Measurements from ENCODE around the gene GRAMD2B.

GRAMD2B gene

DNA sequence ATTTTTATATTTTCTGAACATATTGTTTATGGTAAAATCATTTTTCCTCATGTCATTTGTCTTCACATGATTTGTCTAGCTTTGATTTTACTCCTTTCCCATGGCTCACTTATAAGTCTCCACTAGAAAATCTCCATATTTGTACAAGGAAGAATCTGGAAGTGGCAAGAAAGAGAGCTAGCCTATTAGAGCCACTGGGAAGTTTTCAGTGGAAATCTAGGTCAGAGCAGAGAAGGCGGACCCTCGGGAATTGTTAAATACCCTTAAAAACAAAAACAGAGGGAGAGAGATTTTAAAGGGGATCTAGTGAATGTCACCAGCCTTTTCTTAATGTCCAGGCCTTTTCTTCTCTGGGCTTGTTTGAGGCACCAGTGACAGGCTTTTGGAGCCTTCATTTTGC lies 56.6 kb downstream of the GRAMD2B start:
- DNase-seq (ENCODE audit: low read depth, low spot score): no peak

DNA sequence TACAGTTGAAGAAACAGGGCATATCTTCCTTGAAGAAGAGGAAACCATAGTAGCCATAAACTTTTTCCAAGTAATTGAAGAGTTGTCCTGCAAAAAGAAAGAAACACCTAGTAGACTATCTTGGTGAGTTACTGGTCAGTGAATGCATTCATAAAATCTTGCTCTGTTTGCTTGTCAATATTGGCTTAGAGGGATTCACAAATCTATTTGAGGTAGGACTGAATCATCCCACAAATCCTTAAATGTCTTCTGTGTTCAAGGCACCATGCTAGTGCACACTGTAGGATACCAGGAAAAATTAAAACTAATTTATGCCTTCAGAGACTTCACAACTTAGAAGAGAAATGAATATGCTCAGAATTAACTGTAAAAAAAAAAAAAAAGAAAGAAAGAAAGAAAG lies 57.6 kb downstream of the GRAMD2B start:
- DNase-seq (ENCODE audit: low read depth, low spot score): no peak

DNA sequence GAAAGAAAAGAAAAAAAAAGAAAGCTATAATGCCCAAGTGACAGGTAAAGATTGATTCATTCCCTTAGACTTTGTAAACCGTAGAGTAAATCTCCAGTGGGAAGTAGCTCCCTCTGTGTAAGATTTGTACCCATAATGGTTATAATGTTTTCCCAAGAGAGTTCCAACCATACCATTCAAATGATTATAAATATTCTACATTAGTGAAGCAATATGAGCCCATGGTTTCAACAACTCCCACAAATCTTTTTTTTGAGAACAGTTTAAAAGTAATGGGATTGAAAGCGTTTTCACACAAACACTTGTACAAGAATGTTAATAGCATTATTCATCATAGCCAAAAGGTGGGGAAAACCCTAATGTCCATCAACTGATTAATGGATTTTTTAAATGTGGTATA lies 58.0 kb downstream of the GRAMD2B start:
- no peak for DNase-seq (ENCODE audit: low read depth, low spot score)

- DNase-seq (ENCODE audit: low read depth, low spot score): no peak
Observed at GRCh38 chr5:126482591-126482990, 59.4 kb downstream of the GRAMD2B start.

- no peak for DNase-seq (ENCODE audit: low read depth, low spot score)
Observed at GRCh38 chr5:126483156-126483555, 59.9 kb downstream of the GRAMD2B start.

- DNase-seq (ENCODE audit: low read depth, low spot score): no peak
Observed at GRCh38 chr5:126484253-126484652, 61.0 kb downstream of the GRAMD2B start.

GRCh38 chr5:126486332-126486731 lies 63.1 kb downstream of the GRAMD2B start:
- DNase-seq (ENCODE audit: low read depth, low spot score): no peak

DNA sequence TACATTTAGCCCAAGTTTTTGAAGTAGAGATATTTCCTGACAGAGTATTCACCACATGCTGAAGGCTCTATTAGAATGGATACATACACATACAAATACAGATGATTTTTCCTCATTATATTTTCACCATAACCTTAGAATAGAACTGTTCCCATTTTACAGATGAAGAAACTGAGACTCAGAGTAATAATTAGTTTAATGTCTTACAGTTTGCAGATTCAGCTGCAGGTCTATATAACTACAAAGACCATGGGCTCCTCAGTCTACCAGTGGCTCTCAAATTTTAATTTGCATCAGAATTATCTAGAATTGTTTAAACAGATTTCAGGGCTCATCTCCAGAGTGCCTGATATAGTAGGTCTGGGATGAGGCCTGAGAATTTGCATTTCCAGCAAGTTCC lies 64.4 kb downstream of the GRAMD2B start:
- DNase-seq (ENCODE audit: low read depth, low spot score): no peak

DNA sequence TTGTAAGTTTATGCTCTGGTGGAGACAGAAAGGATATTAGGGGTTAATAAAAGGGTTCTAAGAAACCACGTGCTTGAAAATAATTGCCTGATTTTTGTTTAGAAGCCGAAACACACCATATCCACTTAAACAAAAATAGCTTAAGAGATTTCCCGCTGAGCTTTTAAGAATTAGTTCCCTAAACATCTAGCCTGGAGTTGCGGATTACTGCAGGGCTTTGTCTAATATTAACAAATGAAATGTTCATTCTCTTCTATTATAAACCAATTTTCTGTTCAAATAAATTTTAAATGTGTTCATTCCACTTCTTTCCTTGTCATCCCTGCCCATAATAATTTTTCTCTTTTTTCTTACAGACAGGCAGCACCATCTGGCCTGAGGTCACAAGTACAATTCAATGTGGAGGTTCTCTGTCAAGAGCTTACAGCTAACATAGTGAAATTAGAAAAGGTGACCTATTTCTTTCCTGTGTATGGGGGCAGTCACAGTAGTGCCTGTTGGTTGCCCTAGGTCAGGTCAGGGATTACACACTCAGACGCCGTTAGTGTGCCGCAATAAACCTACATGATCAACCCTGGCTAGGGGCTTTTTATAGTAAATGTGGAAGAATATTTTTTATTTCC lies 65.3 kb downstream of the GRAMD2B start:
- DNase-seq (ENCODE audit: low read depth, low spot score): no peak

GRCh38 chr5:126490167-126490940 lies 67.1 kb downstream of the GRAMD2B start:
- DNase-seq (ENCODE audit: low read depth, low spot score): peak; percentile 88

DNA sequence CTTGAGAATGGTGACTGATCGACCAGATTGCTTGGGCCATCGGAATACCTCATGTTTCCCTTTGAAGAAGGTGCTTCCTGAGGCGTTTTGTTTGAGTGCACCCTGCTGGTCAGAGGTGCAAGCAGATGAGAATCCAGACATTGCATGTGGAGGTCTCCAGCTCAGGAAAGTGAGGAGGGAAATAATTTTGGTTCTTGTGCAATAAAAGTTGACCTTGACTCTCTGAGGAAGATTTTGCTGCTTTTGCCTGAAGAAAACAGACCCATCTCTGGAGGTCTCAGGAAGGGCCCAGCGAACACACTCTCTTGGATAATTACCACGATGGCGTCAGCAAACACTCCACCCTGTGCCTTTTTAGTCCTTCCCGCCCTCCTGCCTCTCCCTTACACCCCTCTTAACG lies 69.7 kb downstream of the GRAMD2B start:
- DNase-seq (ENCODE audit: low read depth, low spot score): peak; percentile 51

DNA sequence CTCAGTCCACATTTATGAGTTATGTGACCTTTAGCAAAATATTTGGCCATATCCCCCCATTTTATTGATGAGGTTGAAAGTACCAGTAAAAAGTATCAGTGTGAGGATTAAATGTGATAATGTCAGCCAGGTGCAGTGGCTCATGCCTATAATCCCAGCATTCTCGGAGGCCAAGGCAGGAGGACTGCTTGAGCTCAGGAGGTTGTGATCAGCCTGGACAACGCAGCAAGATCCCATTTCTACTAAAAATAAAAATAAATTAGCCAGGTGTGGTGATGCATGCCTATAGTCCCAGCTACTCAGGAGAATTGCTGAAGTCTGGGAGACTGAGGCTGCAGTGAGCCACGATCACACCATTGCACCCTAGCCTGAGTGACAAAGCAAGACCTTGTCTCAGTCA lies 71.2 kb downstream of the GRAMD2B start:
- DNase-seq (ENCODE audit: low read depth, low spot score): no peak

- DNase-seq (ENCODE audit: low read depth, low spot score): no peak
Observed at GRCh38 chr5:126497506-126497905, 74.3 kb downstream of the GRAMD2B start.

DNA sequence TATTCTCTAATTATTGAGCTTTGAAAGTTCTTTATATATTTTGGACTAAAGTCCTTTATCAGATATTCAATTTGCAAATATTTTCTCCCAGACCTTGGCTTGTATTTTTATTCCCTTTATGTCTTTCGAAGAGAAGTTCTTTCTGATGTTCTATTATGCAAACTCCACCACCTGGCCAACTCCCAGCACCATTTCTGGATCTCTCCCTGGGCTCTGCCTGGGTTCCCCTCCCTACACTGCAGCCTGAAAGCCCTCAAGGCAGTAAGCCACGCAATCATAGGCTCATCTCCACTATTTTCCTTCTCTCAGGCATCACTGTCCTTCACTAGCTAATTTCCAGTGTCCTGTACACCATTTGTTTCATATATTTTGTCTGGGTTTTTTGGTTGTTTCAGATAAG lies 76.1 kb downstream of the GRAMD2B start:
- DNase-seq (ENCODE audit: low read depth, low spot score): no peak

DNA sequence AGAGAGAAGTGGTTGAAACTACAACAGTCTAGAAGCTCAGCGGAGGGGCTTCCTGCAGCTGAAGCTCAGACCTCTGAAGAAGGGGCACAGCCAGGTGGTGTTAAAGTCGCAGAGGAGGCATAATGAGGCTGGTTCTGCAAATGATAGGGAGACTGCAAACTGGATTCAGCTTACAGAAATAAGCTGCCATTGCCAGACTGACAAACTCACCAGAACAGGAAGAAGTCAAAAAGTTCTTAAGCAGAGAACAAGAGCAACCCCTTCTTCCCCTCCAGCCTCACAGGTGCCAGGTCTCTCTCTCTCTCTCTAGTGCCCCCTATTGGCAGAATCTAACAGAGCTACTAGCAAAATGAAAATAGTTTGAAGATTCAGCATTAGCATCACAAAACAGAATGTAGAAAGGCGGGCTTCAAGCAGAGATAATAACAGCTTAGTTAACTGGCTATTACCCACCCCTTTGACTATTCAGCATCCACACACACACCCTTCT lies 76.7 kb downstream of the GRAMD2B start:
- DNase-seq (ENCODE audit: low read depth, low spot score): peak; percentile 59

- DNase-seq (ENCODE audit: low read depth, low spot score): no peak
Observed at GRCh38 chr5:126501448-126501847, 78.2 kb downstream of the GRAMD2B start.

DNA sequence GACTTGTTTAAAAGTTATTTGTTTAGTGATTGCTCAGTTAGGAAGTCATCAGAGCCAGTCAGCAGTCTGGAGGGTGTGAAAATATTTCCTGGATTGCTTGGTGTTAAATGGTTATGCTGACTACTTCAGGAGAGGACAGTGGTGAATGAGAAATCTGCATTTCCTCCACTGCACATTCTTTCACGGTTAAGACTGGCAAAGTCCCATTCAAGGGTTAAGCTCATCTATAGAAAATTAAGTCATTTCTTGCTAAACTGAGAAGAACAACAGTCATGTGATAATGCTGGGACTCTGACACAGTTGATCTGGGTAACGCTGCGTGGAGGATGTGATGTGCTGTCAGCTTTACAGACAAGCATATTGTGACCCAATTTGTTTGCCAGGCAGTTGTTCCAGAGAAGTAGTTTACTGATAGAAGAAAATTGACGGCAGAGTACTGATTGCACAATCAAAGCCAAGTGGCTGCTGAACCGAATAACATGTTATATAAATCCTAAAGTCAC lies 80.4 kb downstream of the GRAMD2B start:
- DNase-seq (ENCODE audit: low read depth, low spot score): no peak

- DNase-seq (ENCODE audit: low read depth, low spot score): no peak
Observed at GRCh38 chr5:126506079-126506478, 82.9 kb downstream of the GRAMD2B start.

DNA sequence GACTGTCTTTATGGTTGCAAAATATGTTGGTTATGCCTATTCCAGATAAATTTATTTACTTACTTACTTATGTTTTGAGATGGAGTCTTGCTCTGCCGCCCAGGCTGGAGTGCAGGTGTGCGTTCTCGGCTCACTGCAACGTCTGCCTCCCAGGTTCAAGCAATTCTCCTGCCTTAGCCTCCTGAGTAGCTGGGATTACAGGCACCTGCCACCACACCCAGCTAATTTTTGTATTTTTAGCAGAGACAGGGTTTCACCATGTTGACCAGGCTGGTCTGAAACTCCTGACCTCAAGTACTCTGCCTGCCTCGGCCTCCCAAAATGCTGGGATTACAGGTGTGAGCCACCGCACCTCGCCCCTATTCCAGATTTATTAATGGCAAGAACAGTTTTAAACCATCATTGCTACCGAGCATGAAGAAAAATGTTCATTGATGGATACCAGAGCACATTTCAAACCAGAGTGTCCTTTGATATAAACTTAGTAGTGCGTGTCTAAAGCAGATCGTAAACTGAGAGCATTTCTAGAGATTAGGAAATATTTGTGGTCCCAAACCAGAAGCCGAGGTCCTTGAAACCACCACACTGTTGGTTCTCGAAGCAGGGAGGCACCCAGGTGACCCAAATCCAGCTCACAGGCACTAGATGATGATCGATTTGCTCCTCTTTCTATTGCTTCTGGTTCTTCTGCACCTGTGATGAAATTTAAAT lies 85.2 kb downstream of the GRAMD2B start:
- DNase-seq (ENCODE audit: low read depth, low spot score): no peak

- no peak for DNase-seq (ENCODE audit: low read depth, low spot score)
Observed at GRCh38 chr5:126508962-126509279, 85.7 kb downstream of the GRAMD2B start.

- no peak for DNase-seq (ENCODE audit: low read depth, low spot score)
Observed at GRCh38 chr5:126509339-126509738, 86.1 kb downstream of the GRAMD2B start.

- DNase-seq (ENCODE audit: low read depth, low spot score): no peak
Observed at GRCh38 chr5:126511961-126512360, 88.8 kb downstream of the GRAMD2B start.

DNA sequence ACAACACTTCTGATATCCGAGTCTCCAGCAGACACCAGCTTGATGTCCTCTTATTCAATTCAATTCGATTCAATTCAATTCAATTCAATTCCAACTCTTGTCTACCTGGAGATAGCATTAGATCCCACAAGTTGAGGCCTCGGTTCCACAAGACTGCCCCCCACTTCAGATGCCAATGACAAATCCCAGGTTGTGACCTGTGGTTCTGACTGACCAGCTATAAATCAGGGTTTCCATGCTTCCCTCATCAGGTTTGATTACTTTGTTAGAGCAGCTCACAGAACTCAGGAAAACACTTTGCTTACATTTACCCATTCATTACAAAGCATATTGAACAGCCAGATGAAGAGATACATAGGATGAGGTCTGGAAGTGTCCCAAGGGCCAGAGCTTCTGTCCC lies 89.2 kb downstream of the GRAMD2B start:
- DNase-seq (ENCODE audit: low read depth, low spot score): no peak
